WTC11 (cell line): ENCODE data around the gene SECISBP2.

Source experiments
- CBFB ChIP-seq: sonication (generic); formaldehyde crosslinking; IDR thresholded peaks from 2 replicates; pipeline ENCODE4 v1.8.1; 2022; ENCODE audit warnings: mild to moderate bottlenecking, low read depth, missing genetic modification reagents
- CTCF ChIP-seq: fragments of 200-600 bp; IDR thresholded peaks from 2 replicates; pipeline ENCODE4 v1.8.0; 2022; ENCODE audit warnings: antibody characterized with exemption
- MAX ChIP-seq: sonication (generic); formaldehyde crosslinking; IDR thresholded peaks from 2 replicates; pipeline ENCODE4 v1.8.0; 2022; ENCODE audit warnings: mild to moderate bottlenecking, missing genetic modification reagents
- SP1 ChIP-seq: sonication (generic); formaldehyde crosslinking; conservative IDR thresholded peaks from 2 replicates; pipeline ENCODE4 v1.8.1; 2022; ENCODE audit warnings: missing genetic modification reagents
- ZNF232 ChIP-seq: sonication (generic); formaldehyde crosslinking; IDR thresholded peaks from 2 replicates; pipeline ENCODE4 v1.8.0; 2022; ENCODE audit warnings: mild to moderate bottlenecking, missing genetic modification reagents

DNA sequence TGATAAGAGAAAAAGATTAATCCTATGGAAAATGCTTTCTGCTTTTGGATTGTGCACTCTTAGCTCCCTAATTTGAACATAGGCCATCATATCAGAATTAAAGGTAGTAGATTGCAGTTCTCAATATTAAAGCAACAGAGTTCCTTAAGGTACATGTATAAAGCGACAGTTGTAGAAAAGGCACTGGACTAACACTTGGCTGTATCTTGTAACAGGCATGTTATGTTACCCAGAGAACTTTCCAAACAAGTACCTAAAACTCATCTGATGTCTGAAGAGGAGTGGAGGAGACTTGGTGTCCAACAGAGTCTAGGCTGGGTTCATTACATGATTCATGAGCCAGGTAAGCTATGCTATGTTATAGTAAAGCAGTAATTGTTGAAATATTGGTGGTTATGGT lies 3.3 kb upstream of the SECISBP2 start:
- no peak for TF ChIP-seq CTCF
- no peak for TF ChIP-seq MAX (CRISPR knock-in tag)
- no peak for TF ChIP-seq ZNF232 (CRISPR knock-in tag)
- no peak for TF ChIP-seq SP1 (CRISPR knock-in tag)
- no peak for TF ChIP-seq CBFB (CRISPR knock-in tag)
